ENCODE measurements around the gene CDH16.
A peak's percentile ranks its signal among the peaks of the same experiment; 100 is the strongest.
"Not testable (repeated sequence)": the region's sequence is repeated elsewhere in the genome, so short reads cannot be mapped to it uniquely, and the experiment has no call there.

The CDH16 gene

DNA sequence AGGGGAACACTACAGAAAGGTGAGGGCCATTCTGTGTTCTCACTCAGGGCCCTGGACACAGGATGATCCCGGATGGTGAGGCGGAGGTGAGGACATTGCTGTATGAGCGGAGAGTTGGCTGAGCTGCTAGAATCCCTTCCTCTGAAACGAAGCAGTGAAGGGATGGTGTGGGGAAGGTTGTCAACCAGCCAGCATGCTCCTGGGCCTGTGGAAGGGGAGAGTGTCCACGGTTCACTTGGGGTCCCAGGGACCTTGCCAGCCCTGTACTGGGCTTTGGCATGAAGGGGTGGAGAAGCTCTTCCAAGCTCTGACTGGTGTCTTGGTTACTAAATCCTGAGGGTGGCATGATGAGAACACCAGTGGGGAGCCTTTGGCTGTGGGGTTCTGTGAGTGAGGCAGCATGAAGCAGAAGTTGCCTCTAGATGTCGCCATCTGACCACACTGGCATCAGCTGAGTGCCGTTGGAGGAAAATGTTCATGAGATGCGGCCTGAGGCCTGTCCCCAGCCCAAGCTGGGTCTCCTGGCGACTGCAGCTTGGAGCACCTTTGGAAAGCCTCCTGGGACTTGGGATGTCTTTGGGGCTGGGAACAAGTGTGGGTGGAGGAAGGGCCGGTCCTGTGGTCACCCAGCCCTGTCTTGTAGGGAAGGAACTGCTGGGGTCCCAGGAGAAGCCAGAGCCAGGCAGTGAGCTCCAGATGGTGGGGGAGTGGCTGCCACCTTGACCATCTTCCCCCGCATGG lies 23.6 kb downstream of the CDH16 start:
- DNase-seq = peak; percentile 78

DNA sequence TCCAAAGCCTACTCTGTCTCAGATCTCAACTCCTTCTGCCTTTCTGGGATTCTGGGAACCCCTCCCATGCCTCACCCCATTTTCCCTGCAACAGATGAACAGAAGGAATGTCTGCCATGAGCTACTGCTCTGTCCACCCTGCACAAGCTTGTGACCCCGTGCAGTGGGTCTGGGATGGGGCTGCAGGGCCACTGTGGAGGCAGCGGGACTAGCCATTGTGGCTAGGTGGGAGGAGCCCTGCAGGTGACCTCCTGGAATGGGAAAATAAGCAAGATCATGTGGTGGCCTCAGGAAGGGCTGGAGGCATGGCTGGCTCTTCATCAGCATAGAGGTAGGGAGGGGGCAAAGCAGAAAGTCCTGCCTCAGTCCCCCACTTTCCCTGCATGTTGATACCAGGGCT lies 24.6 kb downstream of the CDH16 start:
- no peak for DNase-seq

DNA sequence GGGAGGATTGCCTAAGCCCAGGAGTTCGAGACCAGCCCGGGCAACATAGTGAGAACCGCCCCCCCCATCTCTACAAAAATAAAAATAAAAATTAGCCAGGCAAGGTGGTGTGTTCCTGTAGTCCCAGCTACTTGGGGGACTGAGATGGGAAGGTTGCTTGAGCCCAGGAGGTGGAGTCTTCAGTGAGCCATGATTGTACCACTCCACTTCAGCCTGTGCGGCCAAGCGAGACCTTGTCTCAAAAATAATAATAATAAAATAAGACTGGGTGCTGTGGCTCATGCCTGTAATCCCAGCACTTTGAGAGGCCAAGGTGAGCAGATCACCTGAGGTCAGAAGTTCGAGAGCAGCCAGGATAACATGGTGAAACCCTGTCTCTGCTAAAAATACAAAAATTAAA lies 26.9 kb downstream of the CDH16 start:
- DNase-seq = no peak

DNA sequence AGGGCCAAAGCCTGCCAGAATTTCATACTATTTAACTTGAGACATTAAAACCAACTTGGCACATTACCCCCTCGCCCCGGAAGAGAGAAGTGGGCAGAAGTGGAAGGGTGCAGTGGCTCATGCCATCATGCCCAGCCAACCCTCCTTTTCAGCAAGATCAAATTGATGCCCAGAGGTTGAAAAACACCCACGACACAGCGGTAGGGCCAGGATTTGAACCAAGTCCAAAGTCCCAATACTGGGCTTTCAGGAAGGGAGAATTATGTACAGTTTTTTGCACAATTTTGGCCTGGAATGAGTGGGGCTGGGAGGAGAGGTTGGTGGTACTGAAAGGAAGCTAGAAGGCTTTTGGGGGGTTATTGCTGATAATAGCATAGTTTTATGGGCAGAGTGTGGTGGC lies 27.3 kb downstream of the CDH16 start:
- no peak for DNase-seq

DNA sequence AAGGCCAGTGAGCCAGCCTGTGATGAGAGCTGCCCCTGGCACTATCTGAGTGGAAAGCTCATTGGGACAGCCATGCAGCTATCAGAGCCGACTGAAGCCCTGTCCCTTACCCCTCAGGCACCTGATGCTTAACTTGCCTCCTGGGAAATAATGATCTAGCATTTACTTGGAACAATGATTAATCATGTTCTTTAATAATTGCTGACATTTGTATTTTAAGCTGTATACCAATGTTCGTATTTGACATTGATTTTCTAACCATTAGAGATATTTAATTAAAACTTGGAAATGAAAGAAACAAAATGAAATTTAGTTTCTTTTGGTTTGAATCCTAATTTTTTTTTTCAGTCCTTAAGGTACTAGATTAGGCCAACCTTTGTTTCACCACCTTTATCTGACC lies 27.9 kb downstream of the CDH16 start:
- DNase-seq = no peak

DNA sequence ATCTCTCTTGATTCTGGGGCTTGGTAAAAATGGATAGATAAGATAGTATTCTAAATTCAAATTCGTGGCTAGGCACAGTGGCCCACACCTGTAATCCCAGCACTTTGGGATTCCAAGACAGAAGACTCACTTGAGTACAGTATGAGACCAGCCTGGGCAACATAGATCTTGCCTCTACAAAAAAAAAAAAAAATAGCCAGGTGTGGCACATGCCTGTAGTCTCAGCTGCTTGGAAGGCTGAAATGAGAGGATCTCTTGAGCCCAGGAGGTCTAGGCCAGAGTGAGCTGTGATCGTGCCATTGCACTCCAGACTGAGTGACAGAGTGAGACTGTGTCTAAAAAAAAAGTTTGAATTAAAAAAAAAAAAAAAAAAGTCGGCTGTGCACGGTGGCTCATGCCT lies 29.1 kb downstream of the CDH16 start:
- DNase-seq = no peak

DNA sequence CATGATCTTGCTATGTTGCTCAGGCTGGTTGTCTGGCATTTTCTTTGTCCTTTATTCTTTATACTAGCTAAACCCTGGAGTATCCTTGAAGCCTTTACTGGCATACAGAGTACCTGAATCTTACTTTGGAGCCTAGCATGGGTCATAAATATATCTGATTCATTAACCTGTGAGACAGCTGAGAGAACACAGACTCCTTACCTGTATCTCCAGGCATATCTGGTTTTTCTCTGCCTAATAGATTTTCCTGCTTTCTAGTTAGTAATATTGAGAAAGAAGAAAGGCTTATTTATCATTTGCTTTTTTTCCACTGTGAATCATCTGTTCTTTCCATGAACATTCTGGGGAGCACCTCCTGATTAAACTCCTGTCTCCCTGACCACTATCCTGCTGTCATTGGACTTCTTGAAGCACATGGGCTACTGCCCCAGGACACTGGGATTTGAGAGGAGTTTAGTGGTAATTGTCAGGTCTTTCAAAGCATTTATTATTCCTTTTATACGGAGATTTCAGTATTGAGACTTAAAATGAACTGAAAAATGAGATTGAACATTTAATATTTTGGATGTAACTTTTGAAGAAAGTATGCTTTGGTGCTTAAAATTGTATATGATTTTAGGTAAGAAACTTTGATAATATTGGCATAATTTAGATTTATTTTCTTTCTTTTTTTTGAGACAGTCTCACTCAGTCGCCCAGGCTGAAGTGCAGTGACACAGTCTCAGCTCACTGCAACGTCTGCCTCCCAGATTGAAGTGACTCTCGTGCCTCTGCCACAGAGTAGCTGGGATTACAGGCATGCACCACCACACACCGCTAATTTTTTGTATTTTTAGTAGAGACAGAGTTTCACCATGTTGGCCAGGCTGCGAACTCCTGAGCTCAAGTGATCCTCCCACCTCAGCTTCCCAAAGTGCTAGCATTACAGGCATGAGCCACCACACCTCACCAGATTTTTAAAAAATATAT lies 29.8 kb downstream of the CDH16 start:
- DNase-seq = no peak

DNA sequence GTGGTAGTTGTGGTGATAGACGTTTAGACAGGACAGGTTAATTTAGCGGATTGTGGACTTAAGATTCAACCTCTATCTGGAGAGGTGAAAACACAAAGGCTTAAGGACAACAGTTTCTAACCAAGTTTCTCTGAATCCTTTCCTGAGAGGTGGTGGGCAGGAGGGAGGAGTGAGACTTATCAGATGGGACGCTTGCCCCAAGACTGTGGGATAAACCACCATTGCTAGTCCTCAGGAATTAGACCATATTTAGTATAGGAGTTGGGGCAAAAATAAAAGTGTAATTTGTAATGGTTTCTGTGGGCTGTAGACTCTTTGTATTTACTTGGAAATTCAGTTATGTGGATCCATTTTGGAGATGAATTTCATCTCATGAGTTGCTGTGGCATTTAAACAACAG lies 31.8 kb downstream of the CDH16 start:
- DNase-seq = no peak

DNA sequence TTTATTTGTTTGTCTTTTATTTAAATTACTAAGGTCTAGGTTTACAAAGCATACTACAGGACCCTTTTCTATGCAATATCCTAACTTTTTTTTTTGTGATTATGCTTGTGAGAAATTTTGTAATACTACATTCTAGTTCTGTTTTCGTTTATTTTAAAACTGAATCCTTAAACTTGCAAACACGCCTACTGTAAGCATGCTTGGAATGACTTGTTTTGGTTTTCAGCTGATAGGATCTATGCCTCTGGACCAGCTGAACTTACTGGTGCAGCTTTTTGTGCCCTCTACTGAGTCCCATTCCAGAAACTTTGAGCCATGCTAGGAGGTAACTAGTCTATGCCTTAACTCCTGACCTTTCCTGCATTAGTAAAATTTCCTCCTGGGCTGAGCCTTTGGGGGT lies 32.4 kb downstream of the CDH16 start:
- DNase-seq = no peak

DNA sequence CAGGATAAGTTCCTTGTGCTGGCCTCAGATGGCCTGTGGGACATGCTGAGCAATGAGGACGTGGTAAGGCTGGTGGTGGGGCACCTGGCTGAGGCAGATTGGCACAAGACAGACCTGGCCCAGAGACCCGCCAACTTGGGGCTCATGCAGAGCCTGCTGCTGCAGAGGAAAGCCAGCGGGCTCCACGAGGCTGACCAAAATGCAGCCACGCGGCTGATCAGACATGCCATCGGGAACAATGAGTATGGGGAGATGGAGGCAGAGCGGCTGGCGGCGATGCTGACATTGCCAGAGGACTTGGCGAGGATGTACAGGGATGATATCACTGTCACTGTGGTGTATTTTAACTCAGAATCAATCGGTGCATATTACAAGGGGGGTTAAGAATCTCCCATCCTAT lies 33.2 kb downstream of the CDH16 start:
- DNase-seq = no peak

DNA sequence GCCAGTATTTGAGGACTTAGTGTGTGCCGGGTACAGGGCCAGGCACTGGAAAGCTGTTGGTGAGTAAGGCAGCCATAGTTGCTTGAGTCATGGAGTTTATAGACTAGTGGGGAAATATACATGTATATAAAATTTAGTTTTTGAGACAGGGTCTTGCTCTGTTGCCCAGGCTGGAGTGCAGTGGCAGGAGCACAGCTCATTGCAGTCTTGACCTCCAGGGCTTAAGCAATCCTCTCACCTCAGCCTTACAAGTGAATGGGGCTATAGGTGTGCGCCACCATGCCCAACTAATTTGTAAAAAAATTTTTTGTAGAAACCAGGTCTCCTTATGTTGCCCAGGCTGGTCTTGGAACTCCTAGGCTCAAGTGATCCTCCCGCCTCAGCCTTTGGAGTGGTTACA lies 36.0 kb downstream of the CDH16 start:
- DNase-seq = no peak

DNA sequence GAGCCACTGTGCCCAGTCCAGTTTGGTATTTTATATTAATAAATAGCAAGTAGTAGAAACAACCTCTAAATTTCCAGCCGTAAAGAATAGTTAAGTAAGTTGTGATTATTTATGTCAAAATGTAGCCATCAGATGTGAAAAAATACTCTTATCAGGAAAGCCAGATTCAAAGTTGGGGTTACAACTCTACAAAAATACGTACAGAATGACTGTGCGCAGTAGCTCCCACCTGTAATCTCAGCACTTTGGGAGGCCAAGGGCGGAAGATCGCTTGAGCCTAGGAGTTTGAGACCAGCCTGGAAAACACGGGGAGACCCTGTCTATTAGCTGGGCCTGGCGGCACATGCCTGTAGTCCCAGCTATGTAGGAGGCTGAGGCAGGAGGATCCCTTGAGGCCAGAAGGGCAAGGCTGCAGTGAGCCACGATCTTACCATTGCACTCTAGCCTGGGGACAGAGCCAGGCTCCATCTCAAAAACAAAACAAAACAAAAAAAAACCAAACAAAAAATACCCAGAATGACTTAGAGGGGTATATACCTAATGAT lies 36.6 kb downstream of the CDH16 start:
- DNase-seq = no peak

DNA sequence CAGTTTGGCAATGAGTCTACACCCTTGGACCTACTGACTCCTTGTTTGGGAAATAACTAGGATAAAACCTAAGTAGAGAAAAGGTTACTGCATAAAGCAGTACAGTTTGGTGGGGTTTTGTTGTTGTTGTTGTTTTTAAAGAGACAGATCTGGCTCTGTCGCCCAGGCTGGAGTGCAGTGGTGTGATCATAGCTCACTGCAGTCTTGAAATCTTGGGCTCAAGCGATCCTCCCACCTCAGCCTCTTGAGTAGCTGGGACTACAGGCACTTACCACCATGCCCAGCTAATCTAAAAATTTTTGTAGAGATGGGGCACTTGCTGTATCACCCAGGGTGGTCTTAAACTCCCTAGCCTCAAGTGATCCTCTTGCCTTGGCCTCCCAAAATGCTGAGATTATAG lies 37.1 kb downstream of the CDH16 start:
- DNase-seq = no peak

DNA sequence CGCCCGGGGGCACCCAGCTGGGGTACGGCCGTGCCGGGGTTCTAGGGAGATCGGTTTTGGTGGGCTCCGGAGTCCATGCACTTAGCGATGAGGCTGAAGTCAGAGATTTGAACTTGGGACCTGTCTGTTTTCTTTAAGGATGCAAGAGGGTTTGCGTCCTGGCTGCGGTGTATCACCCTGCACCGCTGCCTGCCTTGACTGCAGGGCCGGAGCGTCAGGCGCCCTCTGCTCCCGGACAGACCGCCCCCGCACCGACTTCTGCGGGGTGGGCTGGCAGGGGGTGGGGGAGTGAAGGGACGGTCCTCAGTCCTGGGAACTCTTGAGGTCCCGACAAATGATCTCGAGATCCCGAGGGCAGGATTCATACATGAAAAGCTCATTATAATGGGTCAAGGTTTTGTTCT lies 37.7 kb downstream of the CDH16 start:
- DNase-seq = no peak

DNA sequence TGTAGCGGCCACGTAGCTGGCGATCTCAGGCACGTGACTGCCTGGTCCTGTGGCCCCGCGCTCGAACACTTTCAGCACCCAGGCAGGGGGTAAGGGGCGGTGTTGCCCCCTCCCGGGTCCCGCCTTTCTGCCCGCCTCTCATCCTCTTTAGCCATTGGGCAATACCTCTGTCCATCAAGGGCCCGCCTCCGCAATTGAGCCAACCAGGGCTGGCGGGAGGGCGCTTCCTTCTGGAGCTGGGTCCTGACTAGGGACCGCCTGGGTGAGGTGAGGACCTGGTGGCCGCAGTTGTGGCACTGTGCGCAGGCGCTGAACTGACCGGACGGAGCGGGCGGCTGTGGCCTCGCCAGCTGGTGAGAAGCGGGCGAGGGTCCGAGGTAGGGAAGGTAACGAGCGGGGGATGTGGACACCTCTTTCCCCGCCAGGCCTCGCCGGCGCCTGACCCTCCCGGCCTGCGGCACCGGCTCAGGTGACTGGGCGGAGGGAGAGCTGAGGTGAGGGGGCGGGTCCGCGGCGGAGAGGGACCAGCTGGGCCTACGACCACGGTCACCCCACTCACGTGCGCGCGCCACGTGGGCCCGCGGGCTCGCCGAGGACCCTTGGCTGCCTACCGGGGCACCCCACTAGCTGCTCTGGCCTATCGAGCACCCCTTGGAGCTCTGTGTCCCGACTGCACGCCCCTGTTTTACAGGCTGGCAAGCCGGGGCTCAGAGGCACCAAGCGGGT lies 38.2 kb downstream of the CDH16 start, which contains the start of gene PDP2:
TSS of gene PDP2 (plus strand) at position 228 of the 726 bp plus-strand sequence. CDS start 3,770 bp downstream, outside the sequence.
- peak; percentile 93 for DNase-seq

DNA sequence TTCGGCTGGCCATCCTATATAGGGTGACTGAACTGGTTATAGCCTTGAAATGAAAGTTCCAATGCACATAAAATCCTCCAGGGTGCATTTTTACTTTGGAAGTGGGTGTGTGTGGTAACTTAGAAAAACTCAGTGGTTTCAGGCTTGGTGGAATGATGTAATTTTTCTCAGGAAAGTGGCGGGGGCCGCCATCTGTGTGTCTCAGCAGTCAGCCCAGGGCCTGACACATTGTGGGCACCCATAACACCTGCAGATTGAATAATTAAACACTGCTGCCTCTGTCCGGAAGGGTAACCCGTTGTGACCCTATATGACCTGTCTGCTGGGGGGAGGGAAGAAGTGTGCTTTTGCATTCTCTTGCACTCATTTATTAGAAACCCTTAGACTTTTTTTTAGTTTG lies 40.6 kb downstream of the CDH16 start:
- DNase-seq = peak; percentile 60

DNA sequence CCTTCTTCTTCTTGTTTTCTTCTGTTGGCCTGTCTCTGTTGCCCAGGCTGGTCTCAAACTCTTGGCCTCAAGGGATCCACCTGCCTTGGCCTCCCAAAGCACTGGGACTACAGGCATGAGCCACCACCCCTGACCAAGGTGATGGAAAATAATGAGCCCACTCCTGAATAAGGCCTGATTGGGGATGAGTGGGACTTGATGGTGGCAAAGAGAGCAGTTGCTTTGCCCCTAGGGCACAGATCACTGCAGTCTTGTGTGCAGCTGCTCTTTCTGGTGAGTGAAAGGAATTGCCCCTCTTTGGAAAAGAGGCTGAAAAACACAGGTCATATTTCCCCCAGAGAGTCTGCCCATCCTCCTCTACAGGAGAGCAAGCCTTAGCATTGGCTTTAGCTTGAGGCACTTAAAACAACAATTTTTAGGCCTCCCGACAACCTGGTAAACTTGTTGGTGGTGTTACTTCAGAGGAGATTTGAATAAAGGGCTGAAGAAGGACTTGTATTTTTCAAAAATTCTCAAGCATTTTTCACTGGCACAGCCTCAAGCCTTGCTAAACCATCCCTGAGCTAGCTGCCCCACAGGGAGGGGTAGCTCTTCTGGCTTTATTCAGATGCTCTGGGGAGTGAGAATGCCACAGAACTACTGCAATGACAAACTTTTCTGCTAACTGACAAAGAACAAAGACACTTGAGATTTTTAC lies 44.5 kb downstream of the CDH16 start:
- no peak for DNase-seq

DNA sequence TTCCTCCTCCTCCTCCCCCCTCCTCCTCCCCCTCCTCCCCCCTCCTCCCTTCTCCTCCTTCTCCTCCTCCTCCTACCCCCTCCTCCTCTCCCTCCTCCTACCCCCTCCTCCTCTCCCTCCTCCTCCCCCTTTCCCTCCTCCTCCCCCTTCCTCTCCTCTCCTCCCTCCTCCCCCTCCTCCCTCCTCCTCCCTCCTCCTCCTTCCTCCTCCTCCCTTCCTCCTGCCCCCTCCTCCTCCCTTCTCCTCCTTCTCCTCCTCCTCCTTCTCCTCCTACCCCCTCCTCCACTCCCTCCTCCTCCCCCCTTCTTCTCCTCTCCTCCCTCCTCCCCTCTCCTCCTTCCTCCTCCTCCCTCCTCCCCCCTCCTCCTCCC lies 45.0 kb downstream of the CDH16 start:
- DNase-seq = no peak

DNA sequence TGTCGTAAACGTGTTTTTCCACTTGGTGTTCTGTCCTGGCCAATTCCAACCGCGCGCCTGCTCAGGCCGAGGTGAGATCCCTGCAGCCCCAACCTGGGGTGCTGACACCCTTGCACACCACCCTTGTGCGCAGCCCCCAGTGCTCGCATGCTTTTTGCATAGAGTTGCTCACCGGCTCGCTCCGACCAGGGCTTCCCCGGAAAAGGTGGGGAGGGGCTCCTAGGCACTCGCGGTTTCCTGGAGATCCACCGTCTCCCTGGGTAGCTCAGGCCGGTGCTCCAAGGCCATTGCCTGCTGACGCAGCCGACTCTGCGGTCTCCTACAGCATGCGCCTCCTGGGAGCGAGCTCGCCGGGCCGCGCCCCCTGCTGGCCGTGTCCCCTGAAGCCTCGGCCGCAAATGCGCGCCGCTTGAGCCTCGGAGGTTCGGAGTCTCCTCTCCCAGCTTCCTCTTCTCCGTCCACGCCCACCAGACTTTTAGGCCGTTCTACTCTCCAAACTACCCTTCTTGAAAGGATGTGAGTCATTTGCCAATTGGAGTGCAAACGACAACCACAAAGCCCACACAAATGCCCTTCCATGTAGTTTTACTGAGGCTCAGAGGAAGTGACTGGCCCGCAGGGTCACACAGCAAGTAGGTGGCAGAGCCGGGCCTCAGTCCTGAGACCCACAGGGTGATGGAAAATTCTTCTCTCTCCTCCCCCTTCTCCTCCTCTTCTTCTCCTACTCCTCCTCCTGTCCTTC lies 45.6 kb downstream of the CDH16 start:
- peak; percentile 100 for DNase-seq

DNA sequence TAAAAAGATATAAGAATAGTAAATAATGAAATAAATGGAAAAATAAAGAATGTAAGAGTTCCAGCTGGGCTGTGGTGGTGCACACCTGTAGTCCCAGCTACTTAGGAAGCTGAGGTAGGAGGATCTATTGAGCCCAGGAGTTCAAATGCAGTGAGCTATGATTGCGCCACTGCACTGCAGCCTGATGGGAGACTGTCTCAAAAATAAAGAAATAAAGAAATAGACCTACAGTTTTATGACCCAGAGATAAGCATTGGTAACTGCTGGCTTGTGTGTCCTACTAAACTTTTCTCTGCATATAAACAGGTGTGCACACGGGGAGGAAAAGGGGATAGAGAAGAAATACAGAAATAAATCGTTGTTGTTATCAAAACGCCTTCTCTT lies 46.1 kb downstream of the CDH16 start:
- DNase-seq = no peak

DNA sequence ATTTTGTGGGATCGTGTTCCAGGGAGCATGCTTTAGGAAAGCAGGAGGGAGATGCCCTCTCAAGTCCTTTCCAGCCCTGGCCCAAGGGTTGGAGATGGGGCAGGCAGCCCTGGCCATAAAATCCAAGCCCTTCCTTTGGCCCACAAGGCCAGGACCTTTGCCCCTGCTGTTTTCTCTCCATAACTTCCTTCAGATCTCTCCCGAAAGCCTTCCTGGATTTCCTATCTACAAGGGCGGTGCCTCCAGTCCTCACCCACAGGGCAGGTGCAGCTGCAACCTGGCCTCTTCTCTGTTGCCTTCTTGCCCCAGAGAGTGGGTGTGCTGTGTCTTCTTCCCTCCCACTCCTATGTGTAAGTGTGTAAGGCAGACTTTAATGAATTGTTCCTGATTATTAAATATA lies 46.8 kb downstream of the CDH16 start:
- no peak for DNase-seq

DNA sequence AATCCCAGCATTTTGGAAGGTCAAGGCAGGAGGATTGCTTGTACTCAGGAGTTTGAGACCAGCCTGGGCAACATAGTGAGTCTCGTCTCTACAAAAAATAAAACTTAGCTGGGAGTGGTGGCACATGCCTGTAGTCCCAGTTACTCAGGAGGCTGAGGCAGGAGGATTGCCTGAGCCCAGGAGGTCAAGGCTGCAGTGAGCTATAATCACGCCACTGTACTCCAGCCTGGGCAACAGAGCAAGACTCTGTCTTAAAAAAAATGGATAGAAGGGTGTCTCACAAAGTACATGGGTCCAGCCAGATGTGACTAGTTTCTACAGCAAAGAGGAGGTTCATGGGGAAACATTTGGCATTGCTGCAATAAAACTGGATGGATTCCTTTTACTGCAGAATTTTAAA lies 47.3 kb downstream of the CDH16 start:
- not testable (repeated sequence) for DNase-seq
